ENCODE data around the gene TNS1. TPM values are rescaled to one million over a fixed set of nuclear protein-coding genes. Genes with fewer than 3 reads are reported as not detected.
A peak's percentile ranks its signal among the peaks of the same experiment; 100 is the strongest.

TNS1 gene
- total RNA-seq, 1 donor from 2014 or later = 1,334 TPM

DNA sequence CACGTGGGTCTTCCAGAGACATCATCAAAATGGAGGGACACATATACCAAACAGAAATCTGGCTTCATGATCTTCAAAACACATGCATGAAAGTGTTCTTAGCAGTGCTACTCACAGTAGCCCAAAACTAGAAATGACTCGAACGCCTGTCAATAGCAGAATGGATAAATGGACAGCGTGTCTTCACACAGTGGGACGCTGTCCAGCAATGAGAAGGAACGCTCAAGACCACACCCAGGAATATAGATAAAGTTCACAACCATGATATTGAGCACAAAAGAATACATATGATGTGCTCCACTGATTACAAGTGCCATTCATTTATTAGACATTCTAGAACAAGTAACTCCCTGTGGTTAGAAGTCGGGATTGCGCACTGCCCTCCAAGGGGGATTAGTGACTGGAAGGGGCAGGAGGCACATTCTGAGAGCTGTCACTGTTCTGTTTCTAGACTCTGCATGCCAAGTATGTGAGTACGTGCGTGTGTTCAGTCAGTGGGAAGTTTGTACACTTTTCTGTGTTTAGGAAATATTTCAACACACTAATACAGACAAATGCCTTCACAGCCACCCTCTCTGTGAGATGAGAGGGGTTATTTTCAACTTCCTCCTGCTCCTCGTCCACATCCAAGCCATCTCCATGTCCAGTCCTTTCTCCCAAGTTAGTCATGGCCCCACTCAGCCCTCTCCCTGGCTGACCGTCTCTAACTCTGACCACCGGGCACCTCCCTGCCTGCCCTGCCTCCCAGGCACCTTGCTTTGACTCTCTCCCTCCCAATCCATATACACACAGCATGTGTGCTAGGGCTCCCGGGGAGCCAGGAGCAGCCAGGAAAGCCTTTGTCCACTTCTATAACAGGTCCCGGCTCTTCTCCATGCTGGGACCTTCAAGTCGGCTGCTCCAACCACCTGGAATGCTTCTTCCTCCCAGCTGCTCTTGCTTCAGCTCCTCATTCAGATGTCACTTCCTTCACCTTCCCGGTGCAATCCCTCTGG is 26.9 kb upstream of the TNS1 start:
- Histone ChIP-seq H3K27me3 (no peaks in the 10 kb centered on the region), H3K4me3 (no peak overlapping the region), H3K27ac (no peak overlapping the region), H3K4me1 (peaks cover 0 to 24% of the 10 kb centered on the region in 2 donors), H3K9me3 (no peaks in the 10 kb centered on the region), H3K36me3 (no peaks in the 10 kb centered on the region)
- intact Hi-C loops (cut with DNase I) = loop anchor here (5.0 kb wide), 2 partner anchors 32 to 82 kb away; no protein-coding TSS in a partner anchor
- TF ChIP-seq, protein P1, sequence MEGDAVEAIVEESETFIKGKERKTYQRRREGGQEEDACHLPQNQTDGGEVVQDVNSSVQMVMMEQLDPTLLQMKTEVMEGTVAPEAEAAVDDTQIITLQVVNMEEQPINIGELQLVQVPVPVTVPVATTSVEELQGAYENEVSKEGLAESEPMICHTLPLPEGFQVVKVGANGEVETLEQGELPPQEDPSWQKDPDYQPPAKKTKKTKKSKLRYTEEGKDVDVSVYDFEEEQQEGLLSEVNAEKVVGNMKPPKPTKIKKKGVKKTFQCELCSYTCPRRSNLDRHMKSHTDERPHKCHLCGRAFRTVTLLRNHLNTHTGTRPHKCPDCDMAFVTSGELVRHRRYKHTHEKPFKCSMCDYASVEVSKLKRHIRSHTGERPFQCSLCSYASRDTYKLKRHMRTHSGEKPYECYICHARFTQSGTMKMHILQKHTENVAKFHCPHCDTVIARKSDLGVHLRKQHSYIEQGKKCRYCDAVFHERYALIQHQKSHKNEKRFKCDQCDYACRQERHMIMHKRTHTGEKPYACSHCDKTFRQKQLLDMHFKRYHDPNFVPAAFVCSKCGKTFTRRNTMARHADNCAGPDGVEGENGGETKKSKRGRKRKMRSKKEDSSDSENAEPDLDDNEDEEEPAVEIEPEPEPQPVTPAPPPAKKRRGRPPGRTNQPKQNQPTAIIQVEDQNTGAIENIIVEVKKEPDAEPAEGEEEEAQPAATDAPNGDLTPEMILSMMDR (IDR thresholded peaks at IDR 0.05) = no peak
- peak in 1 of 2 donors; percentile 54 for DNase-seq (ENCODE audit: low spot score in 2 of 2)

DNA sequence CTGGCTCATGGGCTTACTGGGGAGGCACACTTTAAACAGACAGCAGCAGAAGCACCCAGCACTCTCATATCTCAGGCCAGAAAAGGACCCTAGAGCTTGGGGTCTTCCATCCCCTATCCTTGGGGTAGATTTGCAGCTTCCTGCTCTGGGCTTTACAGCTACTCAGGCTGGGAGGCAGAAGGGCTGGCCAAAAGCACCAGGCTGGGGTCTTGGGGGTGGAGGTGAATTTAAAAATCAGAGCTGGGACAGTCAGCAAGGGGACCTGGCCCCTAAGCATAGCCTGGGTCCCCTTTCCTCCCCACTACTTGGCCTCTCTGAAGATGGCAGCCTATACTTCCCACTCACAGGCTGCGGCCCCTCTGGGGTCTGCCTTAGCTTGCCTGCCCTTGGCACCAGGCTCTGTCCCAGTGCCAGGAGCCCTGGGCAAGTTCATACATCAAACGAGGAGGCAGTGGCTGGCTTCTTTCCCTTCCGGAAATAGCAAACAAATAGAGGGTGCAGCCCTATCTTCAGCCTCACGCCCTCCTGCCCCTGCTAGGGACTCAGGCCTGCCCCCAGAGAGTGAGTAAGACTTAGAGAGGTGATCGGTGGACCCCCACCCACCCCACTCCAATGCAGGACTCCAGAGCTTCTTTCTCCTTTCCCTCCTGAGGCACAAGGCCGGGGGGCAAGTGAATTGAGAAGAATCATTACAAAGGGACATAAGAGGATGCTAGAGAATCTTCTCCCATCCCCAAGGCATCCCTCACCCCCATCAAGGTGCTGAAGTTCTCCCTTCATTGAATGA is 26.0 kb upstream of the TNS1 start:
- TF ChIP-seq, protein P1 (IDR thresholded peaks at IDR 0.05) = no peak
- H3K36me3 ChIP-seq = no peaks in the 10 kb centered on the region
- H3K27ac ChIP-seq = no peak overlapping the region
- H3K4me1 ChIP-seq = peaks cover 0 to 20% of the 10 kb centered on the region in 2 donors
- intact Hi-C loops (cut with DNase I) = no loop called here
- no peak for DNase-seq (ENCODE audit: low spot score in 2 of 2)
- H3K9me3 ChIP-seq = no peaks in the 10 kb centered on the region
- H3K4me3 ChIP-seq = no peak overlapping the region
- H3K27me3 ChIP-seq = no peaks in the 10 kb centered on the region

DNA sequence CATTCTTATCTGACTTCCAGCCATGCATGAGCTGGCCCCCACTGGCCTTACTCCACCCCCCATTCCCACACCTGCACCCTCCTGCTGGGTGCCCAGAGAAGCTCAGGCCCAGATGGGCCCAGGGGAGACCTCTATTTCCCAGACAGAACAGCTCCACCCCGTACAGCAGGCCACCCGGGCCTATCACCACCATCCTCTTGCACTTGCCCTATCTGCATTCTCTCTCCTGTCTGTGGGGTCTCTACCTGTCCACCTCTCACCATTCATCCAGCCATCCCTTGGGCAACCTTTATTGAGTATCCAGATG is 25.3 kb upstream of the TNS1 start:
- Histone ChIP-seq H3K27me3 (no peaks in the 10 kb centered on the region), H3K4me1 (peaks cover 0 to 20% of the 10 kb centered on the region in 2 donors), H3K27ac (no peak overlapping the region), H3K4me3 (no peak overlapping the region), H3K9me3 (no peaks in the 10 kb centered on the region), H3K36me3 (no peaks in the 10 kb centered on the region)
- intact Hi-C loops (cut with DNase I) = no loop called here
- no peak for DNase-seq (ENCODE audit: low spot score in 2 of 2)
- TF ChIP-seq, protein P1 (IDR thresholded peaks at IDR 0.05) = no peak

DNA sequence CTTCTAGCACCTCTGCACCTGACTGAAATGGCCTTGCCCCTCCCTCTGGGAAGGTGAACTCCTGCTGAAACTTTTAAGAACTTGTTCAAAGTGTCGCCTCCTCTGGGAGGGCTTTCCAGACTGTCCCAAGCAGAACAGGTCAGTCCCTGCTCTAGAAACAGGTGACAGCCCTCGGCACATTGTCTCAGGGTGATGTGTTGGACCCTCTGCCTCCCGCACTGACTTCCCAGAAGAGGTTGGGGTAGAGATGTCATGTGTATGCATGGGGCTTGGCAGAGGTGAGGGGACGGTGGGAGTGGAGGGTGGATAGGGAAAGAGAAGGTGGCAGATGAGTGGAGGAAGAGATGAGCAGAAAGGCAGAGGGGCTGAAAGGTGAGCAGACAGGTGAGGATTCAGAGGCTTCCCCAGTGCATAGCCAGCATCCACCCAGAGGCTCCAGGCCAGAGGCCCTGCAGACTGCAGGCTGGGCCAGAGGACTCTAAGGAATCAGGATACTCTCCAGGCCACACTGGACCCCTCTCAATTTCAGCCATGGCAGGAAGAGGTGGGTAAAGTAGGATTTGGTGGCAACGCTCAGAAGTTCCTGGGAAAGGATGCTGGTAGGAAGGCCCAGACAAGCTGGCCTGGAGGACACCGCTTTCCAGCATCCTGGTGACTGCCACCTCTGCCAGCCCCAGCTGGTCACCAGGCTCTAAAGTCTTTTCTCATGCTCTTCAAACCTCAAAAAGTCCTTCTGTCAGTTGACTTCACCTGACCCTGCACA is 24.8 kb upstream of the TNS1 start:
- peak in 1 of 2 donors; percentile 63 for DNase-seq (ENCODE audit: low spot score in 2 of 2)
- Histone ChIP-seq H3K9me3 (no peaks in the 10 kb centered on the region), H3K36me3 (no peaks in the 10 kb centered on the region), H3K27ac (no peak overlapping the region), H3K4me3 (no peak overlapping the region), H3K27me3 (no peaks in the 10 kb centered on the region), H3K4me1 (peaks cover 0 to 19% of the 10 kb centered on the region in 2 donors)
- intact Hi-C loops (cut with DNase I) = no loop called here
- TF ChIP-seq, protein P1 (IDR thresholded peaks at IDR 0.05) = no peak

DNA sequence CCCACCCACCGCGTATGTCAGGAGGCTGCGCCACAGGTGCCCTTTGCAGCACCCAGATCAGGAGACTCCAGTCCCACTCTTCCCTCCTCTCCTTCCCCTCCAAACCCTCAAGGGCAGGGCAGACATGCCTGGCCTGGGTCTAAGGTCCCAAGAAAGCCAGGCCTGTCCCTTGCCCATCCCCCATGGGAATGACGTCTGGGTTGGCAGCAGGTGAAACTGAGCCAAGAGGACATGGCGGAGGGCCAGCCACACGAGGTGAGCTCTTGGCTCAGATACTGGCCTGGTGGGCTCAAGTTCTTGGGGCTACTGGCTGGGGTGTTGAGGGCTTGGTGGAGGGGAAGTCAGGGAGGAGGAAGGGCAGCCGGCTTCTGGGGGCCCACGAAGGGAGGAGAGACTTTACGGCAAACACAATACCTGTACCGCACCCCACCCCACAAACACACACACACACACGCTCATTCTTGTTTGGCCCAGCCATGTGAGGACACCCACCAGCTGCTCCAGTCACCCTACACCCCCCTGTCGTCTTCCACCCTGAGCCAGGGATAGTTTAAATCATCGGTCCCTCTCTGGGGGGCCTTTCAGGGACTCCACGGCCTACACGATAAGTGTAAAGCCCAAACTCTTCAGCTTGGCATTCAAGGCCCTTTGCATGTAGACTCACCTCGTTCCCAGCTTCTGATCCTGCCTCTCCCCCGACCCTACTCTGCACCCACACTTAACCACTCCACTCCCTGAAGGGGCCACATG is 24.1 kb upstream of the TNS1 start:
- TF ChIP-seq, protein P1 (IDR thresholded peaks at IDR 0.05) = no peak
- Histone ChIP-seq H3K36me3 (no peaks in the 10 kb centered on the region), H3K9me3 (no peaks in the 10 kb centered on the region), H3K27me3 (no peaks in the 10 kb centered on the region), H3K27ac (no peak overlapping the region), H3K4me1 (peaks cover 2 to 17% of the 10 kb centered on the region in 2 donors), H3K4me3 (no peak overlapping the region)
- intact Hi-C loops (cut with DNase I) = no loop called here
- peak in 1 of 2 donors; percentile 69 for DNase-seq (ENCODE audit: low spot score in 2 of 2)

Measured in ascending aorta (tissue), 2 donors.